ENCODE data around the gene IL2RA. TPM values are rescaled to one million over a fixed set of nuclear protein-coding genes. Genes with fewer than 3 reads are reported as not detected.

IL2RA gene
- total RNA-seq, 1 experiment from 2014 or later: not detected

- peaks cover 14 to 19% of the 10 kb centered on the region in 2 experiments for H3K9me3 Mint-ChIP-seq
- H2BK120ac ChIP-seq (ENCODE audit: low read depth, low read length, poor library complexity, severe bottlenecking): no peak overlapping the region
- no peak overlapping the region for H3K18ac ChIP-seq (ENCODE audit: insufficient read length, low read depth, low read length)
- H3K27me3 Mint-ChIP-seq (ENCODE audit: low read depth): peaks cover 6% of the 10 kb centered on the region
- TF ChIP-seq CTCF (conservative IDR thresholded peaks at IDR 0.05): no peak
- no peak overlapping the region for H2BK20ac ChIP-seq (ENCODE audit: low read depth, low read length, poor library complexity, severe bottlenecking)
- no peak overlapping the region for H3K4me2 ChIP-seq (ENCODE audit: insufficient read depth, insufficient read length, low read length)
- H3K23me2 ChIP-seq (ENCODE audit: insufficient read length, low read depth, low read length, poor library complexity, severe bottlenecking): no peaks in the 10 kb centered on the region
- H2BK12ac ChIP-seq (ENCODE audit: insufficient read length, low read depth, low read length): no peak overlapping the region
- WGBS (ENCODE audit: extremely low coverage, insufficient read length, low lambda C conversion rate): no CpG with 5 or more reads among the region's 4 CpGs
- no peak overlapping the region for H2BK15ac ChIP-seq (ENCODE audit: low read depth, low read length)
- H3K27ac Mint-ChIP-seq: no peak overlapping the region
- H3K36me3 Mint-ChIP-seq (ENCODE audit: insufficient read depth in 1 of 3, low read depth in 3 of 3): peaks cover 0 to 14% (median 5%) of the 10 kb centered on the region in 3 experiments; a peak in 4 of 7 replicates
- no peak overlapping the region for H3K4ac ChIP-seq (ENCODE audit: low read depth, low read length)
- no peaks in the 10 kb centered on the region for H3K4me1 Mint-ChIP-seq
- H4K8ac ChIP-seq (replicated peaks; ENCODE audit: insufficient read length, low read depth, low read length): no peak overlapping the region
- no peak overlapping the region for H3K27ac ChIP-seq (ENCODE audit: insufficient read length, low read depth, low read length)
- H3K56ac ChIP-seq (ENCODE audit: insufficient read length, low read depth, low read length): no peak overlapping the region
- H2AK5ac ChIP-seq (ENCODE audit: insufficient read length, low read length): no peak overlapping the region
- no peaks in the 10 kb centered on the region for H3K79me1 ChIP-seq (ENCODE audit: insufficient read depth, low read depth, low read length, poor library complexity, severe bottlenecking)
- H4K5ac ChIP-seq (ENCODE audit: insufficient read length, low read depth, low read length): no peak overlapping the region
- H3K4me3 Mint-ChIP-seq: no peak overlapping the region
- H3K4me1 ChIP-seq (ENCODE audit: insufficient read depth, low read length): no peaks in the 10 kb centered on the region
- H4K91ac ChIP-seq (ENCODE audit: insufficient read length, low read depth, low read length): no peak overlapping the region
- H3T11ph ChIP-seq (ENCODE audit: low read length): no peak overlapping the region
- H3K9ac ChIP-seq (ENCODE audit: extremely low read depth, insufficient read length, low read length): no peak overlapping the region
- H3K27me3 ChIP-seq (ENCODE audit: insufficient read depth, low read length): no peaks in the 10 kb centered on the region
- no peak overlapping the region for H3K23ac ChIP-seq (ENCODE audit: insufficient read length, low read depth, low read length)
- no peaks in the 10 kb centered on the region for H3K9me3 ChIP-seq (ENCODE audit: control insufficient read depth, low read depth, low read length)
- no peak for DNase-seq
- no peaks in the 10 kb centered on the region for H4K20me1 ChIP-seq (ENCODE audit: control insufficient read depth, insufficient read depth, insufficient read length)
- H2AFZ ChIP-seq (ENCODE audit: low read length): no peak overlapping the region
- H3K79me2 ChIP-seq (ENCODE audit: insufficient read depth, low read length): no peaks in the 10 kb centered on the region
- no peak overlapping the region for H2BK5ac ChIP-seq (ENCODE audit: insufficient read length, low read length)
- no peak overlapping the region for H3K14ac ChIP-seq (ENCODE audit: insufficient read depth, low read length)
Observed at GRCh38 chr10:5987747-5988146, 74.4 kb downstream of the IL2RA start.

Data from H9 (cell line).